RPMI8226 (cell line): ENCODE measurements around the gene MYO18B.

Experiments
- DNase-seq: peaks from one replicate; pipeline ENCODE4 v3.0.0-alpha.2; 2015

The MYO18B gene

DNA sequence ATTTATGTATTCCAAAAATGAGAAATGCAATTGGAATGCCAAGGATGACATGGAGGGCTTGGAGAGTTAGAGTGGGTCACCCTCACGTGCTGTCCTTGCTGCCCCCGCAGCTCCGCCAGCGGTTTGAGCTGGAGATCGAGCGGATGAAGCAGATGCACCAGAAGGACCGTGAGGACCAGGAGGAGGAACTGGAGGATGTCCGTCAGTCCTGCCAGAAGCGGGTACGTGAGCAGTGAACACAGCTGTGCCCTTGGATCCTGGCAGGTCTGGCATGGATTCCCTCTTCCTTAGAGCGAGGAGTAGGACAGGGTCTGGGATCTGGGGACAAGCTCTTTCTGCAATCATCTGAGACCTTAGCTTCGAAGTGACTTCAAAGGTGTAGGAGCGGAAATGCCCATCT is 166.2 kb downstream of the MYO18B start:
- no peak for DNase-seq

DNA sequence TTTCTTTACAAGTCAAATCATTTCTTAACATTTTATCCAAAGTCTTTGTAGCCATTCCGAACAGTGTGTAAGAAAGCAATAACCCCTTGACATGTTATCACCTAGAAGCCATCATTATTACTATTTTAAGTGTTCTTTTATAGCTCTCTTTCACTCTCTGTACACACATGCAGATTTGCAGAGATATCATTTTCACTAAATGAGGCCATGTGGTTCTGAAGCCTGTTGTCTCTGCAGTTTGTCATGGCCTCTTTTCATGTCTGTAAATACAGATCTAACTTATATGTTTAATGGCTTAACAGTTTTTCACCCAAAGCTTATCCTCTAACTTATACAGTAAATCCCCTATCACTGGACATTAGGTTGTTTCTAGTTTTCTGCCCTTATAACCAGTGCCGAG is 166.8 kb downstream of the MYO18B start:
- DNase-seq: no peak

DNA sequence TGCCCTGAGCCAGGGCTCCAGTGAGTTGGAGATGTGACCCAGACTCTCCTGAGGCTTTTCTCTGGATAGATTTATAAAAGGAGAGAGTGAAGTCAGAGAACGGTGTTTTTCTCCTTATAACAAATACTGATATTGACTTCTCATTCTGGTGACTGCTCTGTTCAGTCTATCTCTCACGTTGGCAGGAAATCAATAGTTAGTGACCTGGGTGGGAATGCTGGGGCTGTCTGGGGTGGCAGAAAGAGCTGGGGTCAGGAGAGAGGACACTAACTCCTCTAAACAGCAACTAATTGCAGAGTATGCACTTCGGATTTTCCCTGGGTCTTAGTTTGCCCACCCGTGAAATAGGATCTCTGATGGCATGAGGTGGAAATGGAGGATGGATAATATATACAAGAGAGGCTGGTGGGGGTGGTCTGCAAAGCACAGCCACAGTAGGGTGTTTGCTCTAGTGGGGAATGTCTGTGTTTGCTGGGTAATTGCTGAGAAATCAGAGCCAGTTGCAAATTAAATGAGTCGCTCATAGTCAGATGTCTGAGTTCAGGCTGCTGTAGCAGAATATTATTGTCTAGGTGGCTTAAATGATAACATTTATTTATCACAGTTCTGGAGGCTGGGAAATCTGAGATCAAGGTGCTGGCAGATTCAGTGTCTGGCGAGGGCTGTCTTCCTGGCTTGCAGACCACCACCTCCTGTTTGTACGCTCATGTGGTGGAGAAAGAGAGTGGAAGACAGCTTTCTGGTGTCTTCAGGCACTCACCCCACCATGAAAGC is 167.8 kb downstream of the MYO18B start:
- DNase-seq: no peak

DNA sequence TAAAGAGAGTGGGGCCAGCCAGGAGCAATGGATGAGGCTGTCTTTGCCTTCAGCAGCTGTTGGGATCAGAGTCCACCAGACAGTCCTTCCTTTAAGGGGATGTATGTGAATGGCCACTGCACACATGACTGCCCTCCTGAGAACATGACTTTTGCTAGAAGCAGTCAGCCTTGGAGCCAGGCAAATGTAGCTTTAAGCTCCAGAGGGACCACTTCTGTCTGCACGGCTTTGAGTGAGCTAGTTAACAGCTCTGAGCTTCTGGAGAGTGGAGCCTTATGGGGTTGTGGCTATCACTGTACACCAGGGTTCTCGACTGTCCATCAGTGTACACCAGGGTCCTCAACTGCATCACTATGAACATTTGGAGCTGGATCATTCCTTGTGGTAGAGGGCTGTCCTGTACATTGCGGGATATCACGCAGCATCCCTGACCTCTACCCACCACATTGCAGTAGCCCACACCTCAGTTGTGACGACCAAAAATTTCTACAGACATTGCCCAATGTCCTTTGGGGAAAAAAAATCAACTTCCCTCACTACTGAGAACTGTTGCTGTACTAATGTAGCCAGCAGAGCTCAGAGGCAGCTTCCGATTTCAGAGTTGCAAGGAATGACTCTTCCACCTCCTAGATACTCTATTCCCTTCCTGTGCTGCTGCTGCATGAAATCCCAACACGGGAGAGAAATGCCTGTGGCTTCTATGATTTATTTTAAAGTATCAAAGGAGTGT is 169.4 kb downstream of the MYO18B start:
- DNase-seq: no peak

DNA sequence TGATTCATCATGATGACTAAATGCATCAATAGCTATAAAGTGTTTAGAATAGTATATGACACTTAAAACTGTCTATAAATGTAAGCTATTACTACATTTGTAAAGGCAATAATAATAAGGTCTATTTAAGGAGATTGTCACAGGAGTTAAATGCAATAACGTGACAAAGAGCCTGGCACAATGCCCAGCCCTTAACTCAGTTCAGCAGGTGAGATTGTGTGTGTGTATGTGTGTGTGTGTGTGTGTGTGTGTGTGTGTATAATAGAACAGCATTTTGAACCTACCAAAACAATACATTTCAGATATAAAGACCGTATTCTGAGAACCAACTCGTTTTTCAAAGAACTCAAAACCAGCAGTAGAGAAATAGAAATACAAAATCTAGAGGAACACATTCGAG is 177.5 kb downstream of the MYO18B start:
- no peak for DNase-seq

DNA sequence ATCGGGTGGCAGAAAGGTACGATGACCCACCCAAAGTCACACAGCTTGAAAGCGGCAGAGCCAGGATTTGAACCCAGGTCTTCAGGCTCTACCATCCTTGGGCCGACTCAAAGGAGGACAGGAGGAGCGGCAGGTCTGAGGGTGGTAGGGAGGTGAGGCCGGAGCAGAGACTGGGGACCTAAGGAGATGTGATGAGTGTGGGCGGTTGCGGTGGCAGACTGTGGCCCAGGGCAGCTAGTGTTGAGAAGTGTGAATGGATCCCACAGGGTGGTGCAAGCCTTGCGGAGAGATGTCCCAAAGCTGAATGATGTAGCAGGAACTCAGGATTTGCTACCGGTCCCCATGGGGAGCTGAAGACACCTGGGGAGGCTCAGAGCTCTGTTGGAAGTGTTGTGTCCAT is 180.2 kb downstream of the MYO18B start:
- DNase-seq: no peak

DNA sequence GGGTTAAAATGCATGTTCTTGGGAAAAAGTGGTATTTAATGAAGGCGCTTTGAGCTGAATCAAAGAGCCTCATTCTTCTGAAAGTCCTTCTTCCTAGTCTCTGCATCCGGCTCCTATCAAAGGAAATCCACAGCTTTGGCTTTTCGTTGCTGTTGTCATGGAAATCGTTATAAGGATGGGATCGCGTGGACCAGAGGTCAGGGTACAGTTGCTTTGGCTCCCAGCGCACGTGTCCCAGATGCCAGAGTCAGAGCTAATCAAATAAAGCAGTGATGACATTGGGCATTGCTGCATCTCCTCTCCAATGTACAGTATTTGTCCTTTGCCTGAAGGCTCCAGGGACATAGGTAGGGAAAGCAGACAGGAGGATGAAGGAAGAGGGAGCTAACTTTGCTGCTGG is 181.9 kb downstream of the MYO18B start:
- DNase-seq: no peak

DNA sequence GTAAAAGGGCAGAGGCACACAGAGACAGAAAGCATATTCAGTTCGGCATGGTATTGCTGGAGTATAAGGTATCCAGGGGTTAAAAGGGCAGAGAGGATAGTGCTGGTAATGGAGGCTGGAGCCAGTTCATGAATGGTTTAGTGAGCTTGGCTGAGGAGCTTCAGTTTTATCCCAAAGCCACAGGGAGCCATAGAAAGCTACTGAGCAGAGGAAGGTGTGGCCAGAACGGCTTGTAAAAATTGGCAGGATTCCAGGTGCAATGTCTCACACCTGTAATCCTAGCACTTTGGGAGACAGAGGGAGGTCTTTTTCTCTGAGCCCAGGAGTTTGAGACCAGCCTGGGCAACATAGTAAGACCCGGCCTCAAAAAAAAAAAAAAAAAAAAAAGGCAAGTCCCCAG is 186.1 kb downstream of the MYO18B start:
- DNase-seq: no peak

DNA sequence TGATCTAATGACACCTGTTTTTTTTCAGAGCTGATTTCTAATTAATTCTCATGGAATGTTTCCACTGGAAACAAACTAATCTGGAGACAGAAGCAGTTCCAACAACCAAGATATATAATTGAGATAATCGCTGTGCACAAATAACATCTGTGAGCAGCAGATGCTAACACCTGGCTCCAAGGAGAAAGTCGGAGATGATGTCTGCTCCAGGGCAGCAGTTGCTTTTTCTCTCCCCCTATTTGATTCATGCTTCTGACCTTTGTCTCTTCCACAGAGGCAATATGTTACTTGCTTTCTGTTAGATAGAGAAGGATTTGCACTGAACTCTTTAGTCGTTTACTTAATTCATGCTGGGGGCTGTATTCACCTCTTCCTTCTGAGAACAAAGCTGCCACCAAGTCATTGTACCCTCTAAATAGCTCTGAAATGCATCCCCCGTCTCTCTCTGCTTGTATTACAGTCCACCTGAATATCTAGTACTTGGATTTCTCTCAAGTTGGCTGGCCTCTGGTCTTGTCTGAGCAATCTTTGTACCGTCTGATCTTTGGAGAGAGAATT is 187.4 kb downstream of the MYO18B start:
- no peak for DNase-seq

DNA sequence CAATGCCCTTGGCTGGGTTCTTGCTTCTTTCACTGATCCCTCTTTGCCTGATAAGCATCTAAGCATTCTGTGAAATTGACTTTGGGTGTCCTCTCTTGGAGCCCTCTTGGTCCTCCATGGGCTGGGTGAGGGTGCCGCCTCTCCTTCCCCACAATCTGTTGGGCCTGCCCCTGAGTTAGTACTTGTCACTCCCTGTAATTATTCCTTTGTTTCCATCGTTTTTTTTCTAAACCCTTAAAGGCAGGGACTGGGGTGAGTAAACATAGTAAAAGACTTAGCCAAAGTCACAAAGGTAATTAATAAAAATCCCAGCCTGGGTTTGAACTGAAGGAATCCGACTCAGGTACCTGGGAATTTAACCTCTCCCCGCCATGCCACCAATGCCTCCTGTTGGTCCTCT is 188.1 kb downstream of the MYO18B start:
- no peak for DNase-seq

DNA sequence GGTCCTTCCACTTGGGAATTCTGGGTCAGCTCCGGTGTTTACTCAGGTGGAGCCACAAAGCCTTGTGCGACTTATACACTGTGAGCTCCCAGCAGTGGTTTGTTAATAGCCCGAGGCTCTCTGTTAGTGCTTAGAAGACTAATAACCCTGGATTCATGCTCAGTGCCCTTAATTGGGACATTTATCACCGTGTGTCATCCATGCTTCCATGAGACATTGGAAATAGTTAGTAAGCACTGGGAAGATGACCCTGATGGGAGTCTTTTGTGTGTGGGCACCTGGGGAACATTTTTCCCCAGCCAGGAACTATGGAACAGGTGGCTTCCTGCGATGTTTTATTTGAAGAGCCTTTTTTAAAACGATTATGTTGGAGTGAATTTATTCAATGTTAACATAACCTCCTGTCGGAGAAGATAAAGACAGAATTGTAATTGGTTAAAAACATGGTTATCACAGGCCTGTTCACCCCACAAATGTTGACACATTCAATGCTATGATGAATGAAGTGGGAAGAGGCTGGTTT is 188.9 kb downstream of the MYO18B start:
- DNase-seq: no peak

DNA sequence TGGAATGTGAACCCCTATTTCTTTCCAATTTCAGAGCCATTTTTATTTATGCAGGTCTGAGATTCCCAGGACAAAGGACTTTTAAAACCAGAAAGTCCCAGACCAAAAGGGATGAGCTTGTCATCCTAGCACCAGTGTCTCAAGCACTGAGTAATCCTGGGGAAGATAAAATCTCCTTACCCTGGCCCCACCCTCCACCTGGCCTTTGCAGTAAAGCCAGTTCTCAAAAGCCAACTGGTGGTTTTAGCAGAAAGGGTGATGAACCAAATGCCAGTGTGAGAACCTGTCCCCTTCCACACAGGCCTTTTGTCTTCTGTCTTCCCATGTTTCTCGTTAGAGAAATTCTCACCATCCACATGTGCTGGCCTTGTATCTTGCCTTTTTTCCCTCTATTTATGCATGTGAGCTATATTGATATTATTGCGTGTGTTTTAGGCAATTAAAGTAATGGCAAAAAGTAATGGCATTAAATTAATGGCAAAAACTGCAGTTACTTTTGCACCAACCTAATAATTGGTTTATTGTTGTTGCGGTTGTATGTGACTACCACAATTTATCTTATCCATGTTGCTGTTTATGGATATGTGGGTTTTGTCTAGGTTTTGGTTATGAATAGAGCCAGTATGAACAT is 191.3 kb downstream of the MYO18B start:
- no peak for DNase-seq

DNA sequence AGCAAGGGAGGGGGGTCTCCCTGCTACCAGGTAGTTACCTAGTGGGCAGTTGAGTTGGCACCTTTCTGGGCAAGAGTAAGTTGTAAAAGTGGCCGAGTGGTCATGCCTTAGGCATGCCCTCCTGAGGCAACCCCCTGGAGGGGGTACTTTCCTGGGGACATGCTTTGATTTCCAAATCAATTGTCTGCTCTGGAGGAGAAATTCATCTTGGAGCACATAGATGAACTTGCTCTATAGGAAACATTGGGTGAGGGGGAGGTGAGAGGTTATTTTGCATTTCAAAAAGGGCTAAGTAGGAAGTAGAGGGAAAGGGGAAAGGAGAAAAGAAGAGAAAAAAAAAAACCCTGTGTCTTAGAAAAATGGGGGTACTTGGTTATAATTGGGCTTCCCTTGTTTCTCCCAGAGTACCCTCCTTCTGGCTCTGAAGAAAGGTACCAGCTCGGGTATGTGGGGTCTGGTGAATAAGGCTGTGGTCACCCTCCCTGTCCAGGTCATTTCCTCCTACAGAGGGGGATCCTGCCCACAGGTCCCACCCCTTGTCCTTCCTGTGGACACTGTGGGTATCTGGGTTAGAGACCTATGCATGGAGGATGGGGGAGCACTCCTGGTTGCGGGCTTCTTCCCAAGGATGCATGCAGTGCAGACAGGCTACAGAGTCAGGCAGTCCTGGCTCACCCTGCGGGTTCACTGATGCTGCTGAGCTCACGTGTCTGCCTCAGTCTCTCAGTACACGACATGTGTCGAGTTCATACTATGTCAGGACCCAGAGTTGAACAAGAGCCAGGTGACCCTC is 193.5 kb downstream of the MYO18B start:
- DNase-seq: no peak

DNA sequence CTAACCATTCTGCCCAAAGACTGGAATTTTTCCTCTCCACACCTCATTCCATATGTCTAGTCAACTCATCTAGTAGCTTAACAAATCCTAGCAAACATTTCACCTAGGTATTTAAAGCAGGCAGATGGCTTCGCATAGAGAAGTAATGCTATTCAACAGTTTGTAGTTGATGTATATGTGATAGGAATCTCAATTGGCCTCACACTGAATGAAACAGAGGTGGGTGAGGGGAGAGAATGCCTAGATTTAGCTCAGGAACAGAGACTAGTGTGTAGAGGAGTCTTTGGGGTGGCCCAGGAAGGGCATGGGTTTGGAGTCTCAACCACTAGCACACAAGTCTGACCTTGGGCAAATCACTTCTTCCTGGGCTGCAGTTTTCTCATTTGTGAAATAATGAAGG is 196.2 kb downstream of the MYO18B start:
- no peak for DNase-seq

DNA sequence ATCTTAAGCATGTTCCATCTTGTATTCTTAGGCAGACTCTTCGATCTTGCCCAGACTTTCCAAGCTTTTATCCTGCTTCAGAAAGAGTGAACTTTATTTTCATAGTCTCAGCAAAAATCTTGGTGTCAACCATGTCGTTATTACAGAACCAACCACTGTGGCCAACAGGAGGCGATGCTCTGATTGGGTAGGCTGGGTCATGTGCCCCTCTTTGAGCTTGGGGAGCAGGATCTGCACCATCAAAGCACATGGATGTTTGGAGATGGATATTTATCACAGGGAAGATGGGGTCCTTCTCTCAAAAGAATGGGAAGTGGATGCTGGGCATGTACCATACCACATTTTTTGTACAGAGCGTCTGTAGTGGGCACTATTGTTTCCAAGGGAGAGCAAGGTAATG is 197.4 kb downstream of the MYO18B start:
- no peak for DNase-seq

DNA sequence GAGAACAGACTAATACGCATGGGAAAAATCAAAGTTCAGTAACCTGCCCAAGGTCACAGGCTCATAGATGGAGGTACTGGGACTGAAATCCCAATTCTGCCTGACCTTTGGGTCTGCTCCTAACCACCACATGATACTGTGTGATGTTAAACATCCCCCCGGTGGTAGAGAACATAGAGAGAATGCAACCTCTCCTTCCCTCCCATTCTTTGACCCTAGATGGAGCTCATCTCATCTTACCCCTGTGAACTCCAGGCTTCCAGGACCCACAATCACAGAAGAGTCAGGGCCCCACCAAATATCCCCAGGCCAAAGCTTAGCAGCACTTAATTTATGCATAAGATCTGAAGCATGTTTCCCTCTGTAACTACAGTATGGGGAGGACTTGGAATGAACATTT is 198.5 kb downstream of the MYO18B start:
- DNase-seq: no peak

DNA sequence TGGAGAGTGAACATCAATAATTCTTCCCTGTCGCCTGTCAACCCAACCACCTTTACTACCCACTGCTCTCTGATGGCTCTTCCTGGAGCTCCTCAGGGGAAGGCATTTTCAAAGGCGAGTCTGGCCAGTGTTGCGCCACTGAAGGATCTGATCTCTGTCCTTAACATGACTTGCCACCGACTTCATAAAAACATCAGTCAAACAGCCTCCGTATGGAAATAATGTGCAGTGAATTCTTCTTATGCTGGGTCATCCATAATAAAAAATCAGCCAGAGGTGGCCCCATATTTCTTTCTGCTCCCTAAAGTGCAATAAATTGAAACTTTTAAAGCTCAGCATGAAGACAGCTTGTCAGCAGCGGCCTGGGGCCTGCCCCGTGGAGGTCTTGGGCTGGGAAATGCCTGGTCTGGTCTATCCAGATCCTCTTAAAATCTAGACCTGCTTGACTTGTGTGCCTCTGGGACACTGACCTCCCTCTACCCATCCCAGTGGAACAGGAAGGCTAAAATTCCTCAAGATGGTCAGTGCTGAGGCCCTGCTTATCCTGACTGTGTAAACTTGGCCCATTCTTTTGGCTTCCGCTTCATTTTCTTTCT is 199.5 kb downstream of the MYO18B start:
- DNase-seq: no peak

DNA sequence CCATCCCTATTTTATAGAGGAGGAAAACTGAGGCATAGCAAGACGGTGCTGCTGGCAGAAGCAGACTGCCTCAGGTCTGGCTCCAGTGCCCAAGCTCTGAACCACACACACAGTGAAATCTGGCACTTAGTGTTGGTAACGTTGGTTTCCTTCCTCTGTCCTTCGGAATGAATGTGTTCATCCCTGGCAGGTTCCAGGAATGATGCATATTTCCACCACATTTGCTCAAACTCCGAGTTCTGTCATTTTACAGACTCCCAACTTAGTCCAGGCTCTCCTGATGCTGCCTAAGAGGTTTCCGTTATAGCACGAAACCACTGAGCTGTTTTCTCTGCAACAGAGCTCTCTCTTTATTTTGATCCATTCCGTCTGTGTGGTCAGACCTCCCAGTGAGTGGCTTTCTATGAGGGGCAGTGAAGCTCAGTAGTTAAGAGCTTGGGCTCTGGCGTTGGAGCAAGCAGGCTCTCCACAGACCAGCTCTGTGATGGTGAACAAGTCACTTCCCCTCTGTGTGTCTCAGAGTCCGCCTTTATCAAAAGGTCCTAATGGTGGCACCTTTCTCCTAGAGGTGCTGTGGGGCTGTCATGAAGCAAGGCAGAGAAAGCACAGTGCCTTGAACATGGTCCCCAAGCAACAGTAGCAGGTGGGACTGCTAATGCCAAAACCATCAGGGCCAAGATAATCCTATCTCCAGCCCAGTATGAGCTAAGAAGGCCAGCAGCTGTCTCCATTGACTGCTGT is 200.3 kb downstream of the MYO18B start:
- no peak for DNase-seq

DNA sequence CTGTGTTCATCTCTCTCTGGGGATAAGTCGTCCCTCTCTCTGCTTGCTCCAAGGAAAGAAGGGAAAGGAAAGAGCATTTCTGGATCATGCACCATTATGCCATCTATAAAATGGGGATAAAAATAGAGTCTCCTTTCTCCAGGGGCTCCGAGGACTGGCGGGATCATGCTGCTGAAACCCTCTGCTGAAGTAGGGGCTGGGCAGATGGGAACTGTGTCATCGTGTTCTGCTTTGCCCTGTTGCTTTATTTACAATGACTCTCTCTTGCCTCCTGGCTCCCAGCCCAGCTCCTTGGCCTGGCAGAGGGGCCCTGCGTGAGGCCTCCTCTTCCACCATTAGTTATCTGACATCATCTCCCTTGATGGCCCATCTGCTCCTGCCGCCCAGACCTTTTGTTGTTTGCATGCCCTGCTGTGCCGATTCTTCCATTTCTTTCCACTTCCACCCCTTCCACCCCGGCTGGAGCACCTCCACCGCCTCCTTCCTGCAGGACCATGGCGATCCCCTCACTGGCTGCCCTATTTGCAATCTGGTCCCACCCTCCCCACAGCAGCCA is 200.9 kb downstream of the MYO18B start:
- no peak for DNase-seq

DNA sequence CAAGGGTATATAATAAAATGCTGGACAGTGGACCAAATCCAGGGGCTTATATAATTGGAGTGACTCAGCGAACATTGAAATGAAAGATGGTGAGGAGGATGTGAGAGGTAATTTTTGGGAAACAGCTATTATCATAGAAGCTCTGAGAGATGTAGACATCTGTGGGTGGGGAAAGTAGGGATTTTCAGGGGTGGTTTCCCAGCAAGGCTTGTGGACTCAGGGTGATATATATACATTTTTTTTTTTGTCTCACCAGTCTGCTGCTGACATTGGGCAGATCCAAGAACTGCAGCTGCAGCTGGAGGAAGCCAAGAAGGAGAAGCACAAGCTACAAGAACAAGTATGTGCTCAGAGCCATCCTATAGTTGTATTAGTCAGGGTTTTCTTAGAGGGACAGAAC is 208.1 kb downstream of the MYO18B start:
- DNase-seq: no peak

DNA sequence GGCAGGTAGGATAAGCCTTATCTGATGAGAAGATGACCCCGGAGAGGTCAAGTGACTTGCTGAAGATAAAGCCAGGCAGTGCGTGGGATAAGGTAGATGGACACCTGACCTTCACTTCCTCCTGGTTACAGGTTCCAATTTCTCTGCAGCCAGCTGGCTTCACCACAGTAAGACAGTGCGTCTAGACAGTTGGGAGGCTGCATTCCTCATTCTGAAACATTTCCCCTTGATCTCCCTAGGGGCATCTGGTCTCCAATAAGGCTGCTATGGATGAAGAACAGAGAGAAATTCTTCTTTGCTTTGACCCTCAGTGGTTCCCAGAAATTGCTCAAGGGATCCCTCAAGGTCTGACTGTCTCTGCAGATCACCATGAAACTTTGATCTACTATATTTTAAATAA is 211.3 kb downstream of the MYO18B start:
- no peak for DNase-seq
